Stimulated activated effector memory CD8-positive, alpha-beta T cell treated with anti-CD3 and anti-CD28 coated beads, Interleukin-12 subunit alpha, Interleukin-12 subunit beta, amount 100 ng/mL, for 72 hours (primary cell): ENCODE data around the gene TCF7L2.

Source experiments
- ATAC-seq: fragments of 150-1000 bp; cut with Tn5 transposase; 2 replicates; pipeline ENCODE4 v1.10.0; 2021
- DNase-seq, 2 donors: peaks; one replicate each; pipeline ENCODE4 v3.0.0; 2021 to 2022; ENCODE audit warnings: low spot score in 2 of 2
- H3K27ac Mint-ChIP-seq: one replicate; pipeline ENCODE4 v1.8.0; 2022; ENCODE audit warnings: mild to moderate bottlenecking, mixed read lengths
- H3K36me3 Mint-ChIP-seq: one replicate; pipeline ENCODE4 v1.8.0; 2022; ENCODE audit warnings: mild to moderate bottlenecking, mixed read lengths
- H3K4me1 Mint-ChIP-seq: one replicate; pipeline ENCODE4 v1.8.0; 2022; ENCODE audit warnings: mixed read lengths
- H3K4me3 Mint-ChIP-seq: one replicate; pipeline ENCODE4 v1.8.0; 2022; ENCODE audit warnings: mild to moderate bottlenecking, mixed read lengths
- H3K9me3 Mint-ChIP-seq: one replicate; pipeline ENCODE4 v1.8.0; 2022; ENCODE audit warnings: mixed read lengths

TCF7L2 gene

DNA sequence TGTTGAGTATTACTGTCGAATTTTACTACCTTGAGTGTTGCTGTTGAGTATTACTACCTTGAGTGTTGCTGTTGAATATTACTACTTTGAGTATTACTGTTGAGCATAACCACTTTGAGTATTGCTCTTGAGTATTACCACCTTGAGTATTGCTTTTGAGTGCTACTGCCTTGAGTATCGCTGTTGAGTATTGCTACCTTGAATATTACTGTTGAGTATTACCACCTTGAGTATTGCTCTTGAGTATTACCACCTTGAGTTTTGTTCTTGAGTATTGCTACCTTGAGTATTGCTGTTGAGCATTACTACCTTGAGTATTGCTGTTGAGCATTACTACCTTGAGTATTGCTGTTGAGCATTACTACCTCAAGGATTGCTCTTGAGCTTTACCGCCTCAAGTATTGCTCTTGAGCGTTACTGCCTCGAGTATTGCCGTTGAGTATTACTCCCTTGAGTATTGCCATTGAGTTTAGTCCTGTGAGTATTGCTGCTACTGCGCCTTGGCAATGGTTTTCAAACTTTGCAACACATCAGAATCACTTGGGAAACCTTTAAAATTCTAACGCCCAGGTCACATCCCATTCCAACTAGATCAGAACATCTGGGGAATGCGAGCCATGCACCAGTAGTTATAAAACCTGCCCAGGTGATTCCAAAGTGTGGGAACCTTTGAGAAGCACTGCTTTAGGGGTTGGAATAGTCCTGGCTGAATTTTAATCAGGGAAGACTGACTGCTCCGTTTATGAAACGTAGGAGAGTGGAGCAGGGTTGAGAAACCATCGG lies 61.7 kb downstream of the TCF7L2 start:
- H3K9me3 Mint-ChIP-seq, result no peaks in the 10 kb centered on the region
- DNase-seq, result no peak
- H3K36me3 Mint-ChIP-seq, result no peaks in the 10 kb centered on the region
- peaks cover 23% of the 10 kb centered on the region for H3K4me1 Mint-ChIP-seq
- no peak for ATAC-seq
- H3K4me3 Mint-ChIP-seq, result no peak overlapping the region
- no peak overlapping the region for H3K27ac Mint-ChIP-seq

DNA sequence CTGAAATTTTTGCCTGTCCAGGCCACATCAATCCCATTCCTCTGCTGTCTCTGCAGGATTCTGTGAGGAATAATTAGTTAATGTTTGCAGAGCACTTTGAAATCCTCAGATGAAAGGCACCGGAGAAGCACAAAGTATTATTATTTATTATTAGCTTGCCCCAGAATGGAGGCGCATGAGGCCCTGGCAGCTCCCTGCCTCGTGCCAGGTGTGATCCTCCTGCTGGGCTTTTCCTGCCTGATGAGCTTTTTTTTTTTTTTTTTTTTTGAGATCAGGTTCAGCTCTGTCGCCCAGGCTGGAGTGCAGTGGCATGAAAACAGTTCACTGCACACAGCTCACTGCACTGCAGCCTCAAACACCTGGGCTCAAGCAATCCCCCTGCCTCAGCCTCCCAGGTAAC lies 65.2 kb downstream of the TCF7L2 start:
- H3K36me3 Mint-ChIP-seq, result no peaks in the 10 kb centered on the region
- ATAC-seq (no peak), DNase-seq (no peak)
- peaks cover 13% of the 10 kb centered on the region for H3K4me1 Mint-ChIP-seq
- no peaks in the 10 kb centered on the region for H3K9me3 Mint-ChIP-seq
- no peak overlapping the region for H3K4me3 Mint-ChIP-seq
- H3K27ac Mint-ChIP-seq, result no peak overlapping the region

DNA sequence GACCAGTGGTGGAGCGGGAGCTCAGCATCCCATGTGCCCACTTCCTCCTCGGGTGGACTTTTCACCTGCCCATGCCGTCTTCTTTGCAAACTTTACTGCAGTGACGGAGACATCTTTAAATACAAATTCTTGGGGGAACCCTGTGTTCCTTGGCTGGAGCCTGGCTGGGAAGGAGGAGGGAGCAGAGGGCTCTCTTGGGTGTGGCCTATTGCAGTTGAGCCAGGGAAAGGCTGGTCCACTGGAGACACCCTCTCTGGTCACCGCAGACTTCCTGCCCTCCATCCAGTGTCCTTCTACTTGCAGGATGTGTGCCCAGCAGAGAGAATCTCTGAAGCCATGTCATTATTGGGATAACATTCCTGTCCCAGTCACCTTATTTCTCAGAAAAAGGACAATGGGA lies 67.3 kb downstream of the TCF7L2 start:
- no peak for ATAC-seq
- Mint-ChIP-seq H3K27ac (no peak overlapping the region), H3K4me3 (no peak overlapping the region), H3K36me3 (no peaks in the 10 kb centered on the region), H3K9me3 (no peaks in the 10 kb centered on the region), H3K4me1 (peaks cover 15% of the 10 kb centered on the region)
- DNase-seq, result no peak

DNA sequence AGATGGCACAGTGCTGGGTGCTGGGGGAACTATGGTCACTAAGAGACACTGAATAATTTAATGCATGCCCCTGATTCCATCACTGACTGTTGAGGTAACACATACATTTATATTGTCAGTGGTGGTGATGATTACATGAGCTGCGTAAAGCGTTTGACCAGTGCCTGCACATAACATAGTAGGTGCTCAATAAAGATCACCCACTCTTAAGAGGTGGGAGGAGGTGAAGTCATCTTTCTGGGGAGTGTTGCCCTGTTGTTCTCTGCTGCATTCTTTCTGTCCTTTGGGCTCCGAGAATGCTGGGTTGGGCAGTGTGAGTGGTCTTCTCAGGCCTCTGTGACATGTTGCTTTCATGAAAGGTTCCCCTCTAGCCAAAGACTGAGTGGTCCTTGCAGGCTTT lies 68.0 kb downstream of the TCF7L2 start:
- H3K4me1 Mint-ChIP-seq, result peaks cover 15% of the 10 kb centered on the region
- no peaks in the 10 kb centered on the region for H3K36me3 Mint-ChIP-seq
- H3K9me3 Mint-ChIP-seq, result no peaks in the 10 kb centered on the region
- no peak overlapping the region for H3K27ac Mint-ChIP-seq
- DNase-seq (no peak), ATAC-seq (no peak)
- no peak overlapping the region for H3K4me3 Mint-ChIP-seq

DNA sequence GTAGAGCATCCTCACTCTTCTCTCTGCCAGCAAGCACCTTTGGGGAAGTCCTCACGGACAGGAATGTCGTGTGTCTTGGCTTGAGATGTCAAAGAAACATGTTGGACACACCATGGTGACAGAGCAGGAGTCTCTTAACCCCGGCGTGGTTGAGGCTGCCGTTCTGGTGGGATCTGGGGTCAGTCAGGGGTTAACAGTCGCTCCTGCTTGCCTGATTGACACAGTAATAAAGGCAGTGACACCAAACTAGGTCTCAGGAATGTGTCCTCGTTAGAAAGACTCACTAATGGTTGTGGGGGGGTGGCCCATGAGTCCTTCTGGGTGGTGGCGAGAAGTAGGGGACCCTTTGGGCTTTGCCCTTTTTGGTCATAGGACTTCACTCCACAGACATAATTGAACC lies 69.0 kb downstream of the TCF7L2 start:
- no peaks in the 10 kb centered on the region for H3K9me3 Mint-ChIP-seq
- no peak overlapping the region for H3K27ac Mint-ChIP-seq
- H3K4me1 Mint-ChIP-seq, result peaks cover 15% of the 10 kb centered on the region
- H3K4me3 Mint-ChIP-seq, result no peak overlapping the region
- ATAC-seq, result no peak
- H3K36me3 Mint-ChIP-seq, result no peaks in the 10 kb centered on the region
- DNase-seq, result no peak

DNA sequence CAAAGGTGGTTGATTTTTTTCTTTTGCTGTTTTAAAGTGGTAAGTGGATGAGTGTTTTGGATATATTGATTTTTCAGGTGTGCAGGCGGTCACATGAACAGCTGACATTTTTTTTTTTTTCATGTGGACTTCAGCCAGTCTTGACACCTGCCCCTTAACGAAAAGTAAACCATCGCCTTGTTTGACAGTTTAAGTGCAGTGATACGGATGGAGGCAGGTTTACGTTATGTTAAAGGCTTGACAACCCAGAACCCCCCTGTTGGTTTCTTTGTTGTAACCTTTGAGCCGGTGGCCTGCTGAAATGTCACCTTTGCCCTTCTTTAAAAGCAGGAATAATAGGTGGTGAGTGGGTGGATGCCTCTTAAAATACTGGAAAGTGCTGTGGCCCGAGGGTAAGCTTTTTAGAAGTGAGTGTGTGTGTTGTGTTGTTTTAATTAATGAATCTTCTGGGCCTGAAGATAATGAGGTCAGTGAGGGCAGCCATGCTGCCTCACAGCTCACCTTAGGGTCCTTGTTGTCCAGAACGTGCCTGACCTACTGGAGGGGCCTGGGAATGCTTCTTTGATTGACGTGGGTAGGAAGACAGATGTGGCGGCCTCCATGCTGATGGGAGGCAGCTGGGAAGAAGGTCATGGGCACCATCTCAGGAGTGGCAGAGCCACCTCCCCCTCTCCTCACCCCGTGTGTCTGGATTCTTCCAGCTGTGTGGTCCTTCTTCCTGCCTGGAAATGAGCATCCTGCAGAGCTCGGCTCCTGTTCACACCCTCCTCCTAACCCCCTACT lies 69.8 kb downstream of the TCF7L2 start:
- H3K4me1 Mint-ChIP-seq, result peaks cover 15% of the 10 kb centered on the region
- no peak for ATAC-seq
- no peak for DNase-seq
- no peaks in the 10 kb centered on the region for H3K9me3 Mint-ChIP-seq
- no peak overlapping the region for H3K4me3 Mint-ChIP-seq
- H3K27ac Mint-ChIP-seq, result no peak overlapping the region
- no peaks in the 10 kb centered on the region for H3K36me3 Mint-ChIP-seq

DNA sequence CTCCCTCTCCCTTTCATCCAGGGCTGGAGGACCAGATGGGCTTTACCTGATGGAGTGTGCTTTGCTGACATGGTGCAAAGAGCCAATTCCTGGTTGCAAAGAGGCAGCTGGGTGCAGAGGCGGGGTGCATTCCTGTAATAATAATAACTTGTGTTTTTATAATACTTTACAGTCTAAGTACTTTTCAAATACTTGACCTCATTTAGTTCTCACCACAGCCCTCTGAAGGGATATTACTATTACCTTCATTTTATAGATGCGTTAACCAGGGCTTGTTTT lies 70.4 kb downstream of the TCF7L2 start:
- Mint-ChIP-seq H3K9me3 (no peaks in the 10 kb centered on the region), H3K36me3 (no peaks in the 10 kb centered on the region), H3K4me1 (peaks cover 15% of the 10 kb centered on the region), H3K4me3 (no peak overlapping the region), H3K27ac (no peak overlapping the region)
- DNase-seq (no peak), ATAC-seq (no peak)

DNA sequence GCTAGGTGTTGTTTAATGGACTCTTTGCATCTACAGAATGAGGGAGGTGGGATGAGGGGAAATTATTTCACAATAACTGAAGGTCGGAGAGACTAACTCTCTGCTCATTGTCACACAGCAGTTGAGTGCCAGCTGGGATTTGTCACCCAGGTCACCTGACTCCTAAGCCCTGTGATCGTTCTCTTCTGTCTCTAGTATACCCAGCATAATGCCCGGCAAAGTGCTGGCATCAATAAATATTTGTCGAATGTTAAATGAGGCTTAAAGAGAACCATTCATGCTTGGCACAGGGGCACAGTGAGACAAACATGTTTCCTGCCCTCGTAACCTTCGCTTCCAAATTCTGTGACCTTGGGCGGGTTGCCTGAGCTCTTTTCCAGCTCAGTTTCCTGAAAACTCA lies 70.8 kb downstream of the TCF7L2 start:
- no peaks in the 10 kb centered on the region for H3K36me3 Mint-ChIP-seq
- DNase-seq (no peak), ATAC-seq (no peak)
- H3K9me3 Mint-ChIP-seq, result no peaks in the 10 kb centered on the region
- no peak overlapping the region for H3K27ac Mint-ChIP-seq
- peaks cover 15% of the 10 kb centered on the region for H3K4me1 Mint-ChIP-seq
- no peak overlapping the region for H3K4me3 Mint-ChIP-seq

DNA sequence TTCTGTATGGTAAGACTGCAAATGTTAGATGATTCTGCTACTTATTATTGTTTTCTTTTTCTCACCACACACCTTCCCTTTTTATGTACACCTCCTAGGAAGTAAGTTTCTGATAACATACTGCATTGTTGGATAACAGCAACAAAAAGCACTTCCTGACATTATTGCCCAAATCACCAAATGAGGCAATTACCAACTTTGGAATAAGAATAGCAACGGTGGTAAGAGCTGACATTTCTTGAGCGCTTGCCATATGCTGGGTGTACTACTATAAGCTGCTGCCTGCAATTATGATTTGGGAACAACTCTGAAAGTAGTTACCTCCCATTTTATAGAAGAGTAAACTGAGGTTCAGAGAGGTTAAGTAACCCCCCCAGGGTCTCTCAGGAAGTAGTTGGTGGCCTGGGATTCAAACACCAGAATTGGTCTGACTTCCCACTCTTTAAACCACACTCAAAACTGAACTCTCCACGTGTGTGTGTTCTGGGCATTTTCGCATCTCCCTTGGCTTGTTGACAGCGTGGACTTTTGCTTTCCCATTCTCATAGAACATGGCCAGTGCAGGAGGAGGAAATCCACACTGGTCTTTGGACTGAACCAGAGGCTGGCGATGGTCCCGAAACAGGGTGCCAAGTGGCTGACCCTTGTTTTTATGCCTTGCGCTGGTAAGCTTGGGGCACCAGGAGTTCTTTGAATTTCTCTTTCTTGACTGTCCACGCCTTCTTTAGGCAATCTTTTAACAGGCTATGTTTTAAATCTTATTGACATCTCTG lies 71.4 kb downstream of the TCF7L2 start:
- no peaks in the 10 kb centered on the region for H3K36me3 Mint-ChIP-seq
- H3K4me1 Mint-ChIP-seq, result peaks cover 15% of the 10 kb centered on the region
- H3K9me3 Mint-ChIP-seq, result no peaks in the 10 kb centered on the region
- ATAC-seq, result no peak
- DNase-seq, result no peak
- no peak overlapping the region for H3K4me3 Mint-ChIP-seq
- no peak overlapping the region for H3K27ac Mint-ChIP-seq

DNA sequence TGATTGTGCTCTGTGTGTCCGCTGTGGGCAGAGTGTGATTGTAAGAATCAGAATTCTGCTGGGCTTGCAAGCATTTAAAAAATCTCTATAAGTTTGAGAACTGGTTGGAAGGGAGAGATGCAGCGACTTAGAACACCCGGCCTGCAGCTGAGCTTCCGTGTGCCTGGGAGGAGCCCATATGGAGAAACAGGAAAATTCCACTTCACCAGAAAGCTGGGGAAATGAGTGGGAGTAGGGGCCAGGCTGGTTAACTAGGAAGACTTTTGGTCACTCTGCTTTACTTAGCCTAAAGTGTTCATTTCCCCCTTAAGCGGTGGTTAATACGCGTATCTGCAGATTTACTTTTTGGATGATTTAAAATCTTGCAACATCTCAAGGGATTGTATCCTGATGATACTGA lies 72.2 kb downstream of the TCF7L2 start:
- H3K27ac Mint-ChIP-seq, result no peak overlapping the region
- no peak for DNase-seq
- H3K4me3 Mint-ChIP-seq, result no peak overlapping the region
- peaks cover 15% of the 10 kb centered on the region for H3K4me1 Mint-ChIP-seq
- no peaks in the 10 kb centered on the region for H3K36me3 Mint-ChIP-seq
- ATAC-seq, result no peak
- H3K9me3 Mint-ChIP-seq, result no peaks in the 10 kb centered on the region

DNA sequence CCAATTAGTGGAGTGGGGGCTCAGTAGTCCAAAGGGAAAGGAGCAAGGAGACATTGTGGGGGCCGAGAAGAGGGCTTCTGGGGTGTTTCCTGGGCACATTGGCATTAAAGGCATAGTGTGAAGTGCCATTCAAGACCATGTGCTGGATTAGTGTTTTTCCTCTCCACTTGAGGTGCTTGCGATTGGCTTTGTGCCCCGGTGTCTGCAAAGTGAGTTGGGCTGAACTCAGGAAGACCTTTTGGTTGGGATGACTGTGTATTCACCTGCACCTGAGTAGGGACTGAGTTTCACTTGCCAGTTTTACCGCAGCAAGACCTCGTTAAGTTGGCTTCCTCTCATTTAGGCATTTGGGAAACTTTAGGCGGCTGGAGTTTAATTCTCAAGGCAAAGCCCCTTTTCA lies 73.0 kb downstream of the TCF7L2 start:
- Mint-ChIP-seq H3K4me3 (no peak overlapping the region), H3K9me3 (no peaks in the 10 kb centered on the region), H3K4me1 (peaks cover 15% of the 10 kb centered on the region), H3K27ac (no peak overlapping the region), H3K36me3 (no peaks in the 10 kb centered on the region)
- no peak for ATAC-seq
- DNase-seq, result no peak

DNA sequence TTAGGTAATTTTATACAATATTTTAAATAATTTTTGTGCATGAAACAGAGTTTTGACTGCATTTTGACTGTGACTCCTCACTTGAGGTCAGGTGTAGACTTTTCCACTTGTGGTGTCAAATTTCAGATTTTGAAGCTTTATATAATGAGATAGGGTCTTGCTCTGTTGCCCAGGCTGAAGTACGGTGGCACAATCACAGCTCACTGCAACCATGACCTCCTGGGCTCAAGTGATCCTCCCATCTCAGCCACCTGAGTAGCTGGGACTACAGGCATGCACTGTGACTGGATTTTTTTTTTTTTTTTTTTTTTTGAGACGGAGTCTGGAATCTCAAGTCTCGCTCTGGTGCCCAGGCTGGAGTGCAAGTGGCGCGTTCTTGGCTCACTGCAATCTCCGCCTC lies 74.9 kb downstream of the TCF7L2 start:
- DNase-seq (no peak), ATAC-seq (no peak)
- Mint-ChIP-seq H3K9me3 (no peaks in the 10 kb centered on the region), H3K4me1 (peaks cover 5% of the 10 kb centered on the region), H3K4me3 (no peak overlapping the region), H3K27ac (no peak overlapping the region), H3K36me3 (no peaks in the 10 kb centered on the region)

DNA sequence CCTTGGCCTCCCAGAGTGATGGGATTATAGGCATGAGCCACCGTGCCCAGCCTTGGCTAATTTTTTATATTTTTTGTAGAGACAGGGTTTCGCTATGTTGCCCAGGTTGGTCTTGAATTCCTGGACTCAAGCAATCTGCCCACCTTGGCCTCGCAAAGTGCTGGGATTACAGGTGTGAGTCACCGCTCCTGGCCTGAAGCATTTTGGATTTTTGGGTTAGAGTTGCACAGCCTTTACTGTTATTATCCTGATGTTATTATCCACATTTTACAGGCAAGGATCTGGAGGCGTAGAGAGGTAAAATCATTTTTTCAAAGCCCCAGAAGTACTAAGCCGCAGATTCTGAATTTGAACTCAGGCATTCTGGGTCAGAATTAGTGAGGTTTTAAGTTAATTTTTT lies 75.4 kb downstream of the TCF7L2 start:
- DNase-seq, result no peak

DNA sequence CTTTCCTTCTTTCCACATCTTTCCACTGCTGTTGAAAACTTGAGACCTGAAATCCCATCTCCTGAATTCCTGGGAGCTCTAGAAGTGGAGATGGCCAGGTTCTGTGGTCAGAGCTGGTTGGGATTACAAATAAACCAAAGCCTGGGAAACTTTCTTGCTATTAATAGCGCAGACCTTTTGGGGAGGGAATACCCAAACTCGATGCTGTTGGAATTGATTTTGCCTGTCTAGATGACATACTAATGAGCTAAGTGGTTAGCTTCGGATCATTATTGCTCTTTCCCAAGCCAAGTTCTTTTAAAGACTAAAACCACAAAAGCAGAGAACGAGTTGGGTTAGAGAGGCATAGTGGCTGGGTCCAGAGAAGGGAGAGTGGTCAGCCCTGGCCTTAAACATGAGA lies 76.6 kb downstream of the TCF7L2 start:
- Mint-ChIP-seq H3K4me1 (no peaks in the 10 kb centered on the region), H3K4me3 (no peak overlapping the region)
- no peak for DNase-seq

More for the DNA sequence above, 75.4 kb downstream of the TCF7L2 start:
- Mint-ChIP-seq H3K36me3 (no peaks in the 10 kb centered on the region), H3K27ac (no peak overlapping the region), H3K4me1 (no peaks in the 10 kb centered on the region), H3K9me3 (no peaks in the 10 kb centered on the region), H3K4me3 (no peak overlapping the region)
- no peak for ATAC-seq

DNA sequence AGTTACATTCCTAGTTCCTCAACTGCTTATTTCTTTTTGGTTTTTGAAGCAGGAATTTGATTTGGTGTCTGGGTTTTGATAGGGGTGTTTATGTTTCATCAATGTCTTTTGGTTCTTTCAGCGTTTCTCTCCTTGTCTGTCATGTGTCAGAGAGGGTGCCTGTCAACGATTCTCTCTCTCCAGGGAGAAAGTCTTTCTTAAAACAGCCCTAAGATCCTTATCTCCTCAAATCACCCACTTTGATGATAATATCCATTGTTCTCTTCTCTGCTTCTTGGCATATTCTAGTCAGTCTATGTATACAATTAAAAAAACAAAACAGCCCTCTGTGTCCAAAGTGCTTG lies 77.2 kb downstream of the TCF7L2 start:
- DNase-seq (no peak), ATAC-seq (no peak)
- no peak overlapping the region for H3K4me3 Mint-ChIP-seq
- no peaks in the 10 kb centered on the region for H3K9me3 Mint-ChIP-seq
- H3K36me3 Mint-ChIP-seq, result no peaks in the 10 kb centered on the region
- no peaks in the 10 kb centered on the region for H3K4me1 Mint-ChIP-seq
- no peak overlapping the region for H3K27ac Mint-ChIP-seq

More for the DNA sequence above, 76.6 kb downstream of the TCF7L2 start:
- Mint-ChIP-seq H3K36me3 (no peaks in the 10 kb centered on the region), H3K9me3 (no peaks in the 10 kb centered on the region), H3K27ac (no peak overlapping the region)
- ATAC-seq, result no peak
